HCT116 (cell line): ENCODE data around the gene CACNA1G. TPM values are rescaled to one million over a fixed set of nuclear protein-coding genes. Genes with fewer than 3 reads are reported as not detected.

Experiments used
- ATAC-seq: fragments of 200-7000 bp; cut with Tn5 transposase; 2 replicates; pipeline ENCODE4 v1.9.1; 2020; ENCODE audit warnings: mild to moderate bottlenecking, moderate library complexity
- BruUV-seq: library from RNA; stranded (reverse); fragments of 400-500 nt; replicated peaks from 2 replicates; lab custom pipeline; 2021; lab: Mats Ljungman, UMichigan
- CTCF ChIA-PET: fragments of 300-600 bp; sonication (Branson Sonifier 250); formaldehyde crosslinking; loops from one replicate; lab custom pipeline; 2021; ENCODE audit warnings: antibody characterized with exemption; lab: Charles Lee
- POLR2A ChIA-PET: fragments of 300-600, 350-600 bp; sonication (Branson Sonifier 250); formaldehyde crosslinking; loops from one replicate; lab custom pipeline; 2021; ENCODE audit warnings: antibody characterized with exemption; lab: Charles Lee
- RAD21 ChIA-PET, 2 experiments: fragments of 300-600 bp; sonication (Branson Sonifier 250); formaldehyde crosslinking; loops; one replicate each; lab custom pipeline; 2023; ENCODE audit warnings: low total read pairs in 2 of 2; ENCODE audit not compliant: uncharacterized antibody in 2 of 2, unreplicated experiment in 2 of 2, low non-redundant PET in 1 of 2; lab: Charles Lee
- DNase-seq: peaks from one replicate; pipeline ENCODE4 v3.0.0-alpha.2; 2010; ENCODE audit warnings: low read depth, low spot score
- H2AFZ ChIP-seq: fragments of 200-600 bp; shearing (Covaris generic), sonication (generic); 2 replicates; pipeline ENCODE4 v1.6.1; 2017; ENCODE audit warnings: low read depth, mixed run types, mixed read lengths, antibody characterized with exemption, low read length; ENCODE audit not compliant: poor library complexity, severe bottlenecking
- H3K27ac ChIP-seq: 2 replicates; pipeline ENCODE4 v1.5.1; 2012; ENCODE audit warnings: low read depth, low read length
- H3K27me3 ChIP-seq: fragments of 200-600 bp; sonication (generic); 2 replicates; pipeline ENCODE4 v1.6.1; 2016; ENCODE audit warnings: mixed run types, low read length, mixed read lengths; ENCODE audit not compliant: insufficient read depth
- H3K36me3 ChIP-seq, 2 experiments: fragments of 200-500 bp in 1 of 2; fragments of 200-600 bp in 1 of 2; sonication (Bioruptor generic) in 1 of 2; sonication (generic) in 1 of 2; 2 replicates each; pipeline versions ENCODE4 v1.5.1 to v1.6.1; 2014 to 2016; ENCODE audit warnings: low read length in 2 of 2, inconsistent platforms in 1 of 2, mixed read lengths in 1 of 2, mixed run types in 1 of 2; ENCODE audit not compliant: insufficient read depth in 2 of 2, control insufficient read depth in 1 of 2
- H3K4me1 ChIP-seq, 2 experiments: fragments of 200-600 bp in 1 of 2; sonication (generic) in 1 of 2; 2 replicates each; pipeline versions ENCODE4 v1.5.1 to v1.6.1; 2012 to 2017; ENCODE audit warnings: low read length in 2 of 2, inconsistent platforms in 1 of 2, mild to moderate bottlenecking in 1 of 2, mixed read lengths in 1 of 2, mixed run types in 1 of 2, moderate library complexity in 1 of 2; ENCODE audit not compliant: insufficient read depth in 2 of 2, control insufficient read depth in 1 of 2
- H3K4me2 ChIP-seq: fragments of 200-600 bp; sonication (generic); 2 replicates; pipeline ENCODE4 v1.6.1; 2017; ENCODE audit warnings: mixed run types, low read length, mixed read lengths
- H3K4me3 ChIP-seq, 2 experiments: fragments of 200-600 bp in 1 of 2; sonication (generic) in 1 of 2; replicated peaks in 1 of 2; 2 replicates each; pipeline ENCODE4 v1.5.1; 2011 to 2016; ENCODE audit warnings: low read length in 2 of 2, control low read depth in 1 of 2, low read depth in 1 of 2, mild to moderate bottlenecking in 1 of 2, mixed read lengths in 1 of 2, mixed run types in 1 of 2
- H3K79me2 ChIP-seq: fragments of 200-600 bp; sonication (generic); 2 replicates; pipeline ENCODE4 v1.6.1; 2017; ENCODE audit warnings: mild to moderate bottlenecking, mixed run types, low read length, moderate library complexity, mixed read lengths; ENCODE audit not compliant: insufficient read depth
- H3K9ac ChIP-seq: fragments of 200-600 bp; sonication (generic); 2 replicates; pipeline ENCODE4 v1.6.1; 2016; ENCODE audit warnings: low read length, mixed read lengths
- H3K9me2 ChIP-seq: fragments of 200-600 bp; sonication (generic), shearing (Covaris generic); 2 replicates; pipeline ENCODE4 v1.6.1; 2017; ENCODE audit warnings: mixed run types, mild to moderate bottlenecking, moderate library complexity; ENCODE audit not compliant: insufficient read depth
- H3K9me3 ChIP-seq, 2 experiments: fragments of 200-500 bp in 1 of 2; fragments of 200-600 bp in 1 of 2; sonication (Bioruptor generic) in 1 of 2; sonication (generic) in 1 of 2; 2 replicates each; pipeline ENCODE4 v1.6.1; 2014 to 2017; ENCODE audit warnings: low read length in 2 of 2, mixed read lengths in 2 of 2, inconsistent platforms in 1 of 2, low read depth in 1 of 2, mild to moderate bottlenecking in 1 of 2, mixed run types in 1 of 2, moderate library complexity in 1 of 2; ENCODE audit not compliant: control insufficient read depth in 1 of 2, insufficient read depth in 1 of 2
- H4K20me1 ChIP-seq: fragments of 200-600 bp; sonication (generic), shearing (Covaris generic); 2 replicates; pipeline ENCODE4 v1.6.1; 2017; ENCODE audit warnings: mixed run types, mild to moderate bottlenecking, moderate library complexity; ENCODE audit not compliant: insufficient read depth
- CBX3 ChIP-seq: IDR thresholded peaks from 2 replicates; pipeline ENCODE4 v1.6.1; 2012; ENCODE audit warnings: low read depth
- CEBPB ChIP-seq: IDR thresholded peaks from 2 replicates; pipeline ENCODE4 v1.6.1; 2012; ENCODE audit warnings: low read depth
- ELF1 ChIP-seq: IDR thresholded peaks from 2 replicates; pipeline ENCODE4 v1.6.1; 2012; ENCODE audit warnings: low read depth, borderline replicate concordance
- EZH2 ChIP-seq: fragments of 200-600 bp; sonication (generic); IDR thresholded peaks from 2 replicates; pipeline ENCODE4 v1.6.1; 2017; ENCODE audit warnings: antibody characterized with exemption, mixed run types
- FOSL1 ChIP-seq: IDR thresholded peaks from 2 replicates; pipeline ENCODE4 v1.6.1; 2012; ENCODE audit warnings: low read depth
- POLR2A ChIP-seq: IDR thresholded peaks from 2 replicates; pipeline ENCODE4 v1.7.0; 2011; ENCODE audit warnings: borderline replicate concordance; ENCODE audit not compliant: insufficient read depth, insufficient read length; ENCODE audit errors: extremely low read depth
- POLR2AphosphoS5 ChIP-seq: IDR thresholded peaks from 2 replicates; pipeline ENCODE4 v1.6.1; 2011; ENCODE audit warnings: mild to moderate bottlenecking, low read depth, low read length, moderate library complexity
- SIN3A ChIP-seq: IDR thresholded peaks from 2 replicates; pipeline ENCODE4 v1.6.1; 2012; ENCODE audit warnings: low read depth
- SP1 ChIP-seq: IDR thresholded peaks from 2 replicates; pipeline ENCODE4 v1.6.1; 2012; ENCODE audit warnings: low read depth
- SRF ChIP-seq: IDR thresholded peaks from 2 replicates; pipeline ENCODE4 v1.6.1; 2012; ENCODE audit warnings: low read depth
- ZNF274 ChIP-seq: fragments of 200-500 bp; sonication (Bioruptor generic); IDR thresholded peaks from 2 replicates; pipeline ENCODE4 v1.6.1; 2014; ENCODE audit warnings: mild to moderate bottlenecking, low read depth, low read length, inconsistent platforms
- intact Hi-C: fragments of 100-400 bp; cut with micrococcal nuclease; formaldehyde crosslinking; loops from 2 replicates; pipeline ENCODE4 v1.10.0; 2022
- total RNA-seq: library from RNA; stranded (reverse); gene quantifications from one replicate; pipeline ENCODE4 v1.2.1, GENCODE V29; 2021; ENCODE audit not compliant: unreplicated experiment
- TF ChIP-seq, protein P1 (sequence below): IDR thresholded peaks from 2 replicates; pipeline ENCODE4 v1.6.1; 2012
- TF ChIP-seq, protein P2 (sequence below): IDR thresholded peaks from 2 replicates; pipeline ENCODE4 v1.6.1; 2011; ENCODE audit warnings: mild to moderate bottlenecking, low read length, moderate library complexity; ENCODE audit not compliant: insufficient replicate concordance; ENCODE audit errors: extremely low read depth
- TF ChIP-seq, protein P3 (sequence below): IDR thresholded peaks from 2 replicates; pipeline ENCODE4 v1.6.1; 2012
- TF ChIP-seq, protein P4 (sequence below): IDR thresholded peaks from 2 replicates; pipeline ENCODE4 v1.6.1; 2012; ENCODE audit warnings: low read depth

CACNA1G gene
- total RNA-seq, 1 experiment from 2014 or later = 3.4 TPM

DNA sequence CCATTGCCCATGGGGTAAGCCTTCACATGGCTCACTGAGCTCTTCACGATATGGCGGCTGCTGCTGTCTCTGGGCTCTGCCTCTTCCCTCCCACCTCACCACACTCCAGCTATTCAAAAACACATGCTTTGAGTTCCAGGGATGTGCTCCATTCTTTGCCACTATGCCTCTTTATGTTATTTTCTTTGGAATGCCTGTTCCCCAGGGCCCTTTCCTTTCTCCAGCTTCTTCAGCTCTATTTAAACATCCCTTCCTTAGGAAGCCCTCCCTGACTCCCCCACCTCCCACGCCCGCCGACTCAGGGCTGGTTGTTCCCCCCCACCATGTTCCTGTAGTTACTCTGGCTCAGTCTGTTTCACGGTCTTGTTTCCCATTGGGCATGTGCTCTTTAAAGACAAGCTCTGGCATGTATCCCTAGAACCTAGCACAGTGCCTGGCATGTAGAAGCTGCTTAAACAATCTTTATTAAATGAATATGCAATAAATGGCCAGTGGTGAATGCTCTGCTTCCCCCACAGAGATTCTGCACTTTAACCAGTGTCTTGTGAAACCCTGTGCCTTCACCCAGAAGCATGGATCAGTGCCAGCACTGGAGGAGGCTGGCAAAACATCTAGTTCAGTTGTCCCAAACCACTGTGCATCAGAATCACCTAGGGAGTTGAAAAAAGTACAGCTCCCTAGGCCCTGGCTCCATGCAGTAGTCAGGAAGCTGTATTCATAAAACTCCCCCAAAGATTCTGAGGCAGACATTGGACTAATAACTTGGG, 45.4 kb upstream of the CACNA1G start:
- Histone ChIP-seq H3K79me2 (no peaks in the 10 kb centered on the region), H3K4me3 (no peak overlapping the region), H3K36me3 (no peaks in the 10 kb centered on the region), H3K9ac (no peak overlapping the region), H3K9me2 (no peaks in the 10 kb centered on the region), H2AFZ (no peak overlapping the region), H3K4me2 (no peak overlapping the region), H3K27me3 (no peaks in the 10 kb centered on the region), H3K4me1 (peaks cover 0 to 17% of the 10 kb centered on the region in 2 experiments; a peak in 2 of 4 replicates), H3K9me3 (no peaks in the 10 kb centered on the region), H4K20me1 (no peaks in the 10 kb centered on the region), H3K27ac (no peak overlapping the region)
- ATAC-seq (no peak), DNase-seq (no peak)
- ChIA-PET CTCF (interaction anchor here (0.6 to 1.8 kb wide), 2 partner anchors 14 to 36 kb away, joined by 3 to 12 read pairs; no protein-coding TSS in a partner anchor), POLR2A (interaction anchor here (0.9 kb wide), 1 partner anchor 15 kb away, joined by 3 read pairs; no protein-coding TSS in a partner anchor), RAD21 (no interaction called here)
- TF ChIP-seq SRF (no peak), POLR2AphosphoS5 (no peak), CBX3 (no peak), POLR2A (no peak), SIN3A (no peak), SP1 (no peak), ELF1 (no peak), FOSL1 (no peak), ZNF274 (no peak), CEBPB (no peak), EZH2 (no peak)
- TF ChIP-seq, protein P1, sequence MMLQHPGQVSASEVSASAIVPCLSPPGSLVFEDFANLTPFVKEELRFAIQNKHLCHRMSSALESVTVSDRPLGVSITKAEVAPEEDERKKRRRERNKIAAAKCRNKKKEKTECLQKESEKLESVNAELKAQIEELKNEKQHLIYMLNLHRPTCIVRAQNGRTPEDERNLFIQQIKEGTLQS = no peak
- TF ChIP-seq, protein P2, sequence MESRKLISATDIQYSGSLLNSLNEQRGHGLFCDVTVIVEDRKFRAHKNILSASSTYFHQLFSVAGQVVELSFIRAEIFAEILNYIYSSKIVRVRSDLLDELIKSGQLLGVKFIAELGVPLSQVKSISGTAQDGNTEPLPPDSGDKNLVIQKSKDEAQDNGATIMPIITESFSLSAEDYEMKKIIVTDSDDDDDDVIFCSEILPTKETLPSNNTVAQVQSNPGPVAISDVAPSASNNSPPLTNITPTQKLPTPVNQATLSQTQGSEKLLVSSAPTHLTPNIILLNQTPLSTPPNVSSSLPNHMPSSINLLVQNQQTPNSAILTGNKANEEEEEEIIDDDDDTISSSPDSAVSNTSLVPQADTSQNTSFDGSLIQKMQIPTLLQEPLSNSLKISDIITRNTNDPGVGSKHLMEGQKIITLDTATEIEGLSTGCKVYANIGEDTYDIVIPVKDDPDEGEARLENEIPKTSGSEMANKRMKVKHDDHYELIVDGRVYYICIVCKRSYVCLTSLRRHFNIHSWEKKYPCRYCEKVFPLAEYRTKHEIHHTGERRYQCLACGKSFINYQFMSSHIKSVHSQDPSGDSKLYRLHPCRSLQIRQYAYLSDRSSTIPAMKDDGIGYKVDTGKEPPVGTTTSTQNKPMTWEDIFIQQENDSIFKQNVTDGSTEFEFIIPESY = no peak
- TF ChIP-seq, protein P3, sequence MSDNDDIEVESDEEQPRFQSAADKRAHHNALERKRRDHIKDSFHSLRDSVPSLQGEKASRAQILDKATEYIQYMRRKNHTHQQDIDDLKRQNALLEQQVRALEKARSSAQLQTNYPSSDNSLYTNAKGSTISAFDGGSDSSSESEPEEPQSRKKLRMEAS = no peak; the same call in 1 of the 2 replicates
- TF ChIP-seq, protein P4, sequence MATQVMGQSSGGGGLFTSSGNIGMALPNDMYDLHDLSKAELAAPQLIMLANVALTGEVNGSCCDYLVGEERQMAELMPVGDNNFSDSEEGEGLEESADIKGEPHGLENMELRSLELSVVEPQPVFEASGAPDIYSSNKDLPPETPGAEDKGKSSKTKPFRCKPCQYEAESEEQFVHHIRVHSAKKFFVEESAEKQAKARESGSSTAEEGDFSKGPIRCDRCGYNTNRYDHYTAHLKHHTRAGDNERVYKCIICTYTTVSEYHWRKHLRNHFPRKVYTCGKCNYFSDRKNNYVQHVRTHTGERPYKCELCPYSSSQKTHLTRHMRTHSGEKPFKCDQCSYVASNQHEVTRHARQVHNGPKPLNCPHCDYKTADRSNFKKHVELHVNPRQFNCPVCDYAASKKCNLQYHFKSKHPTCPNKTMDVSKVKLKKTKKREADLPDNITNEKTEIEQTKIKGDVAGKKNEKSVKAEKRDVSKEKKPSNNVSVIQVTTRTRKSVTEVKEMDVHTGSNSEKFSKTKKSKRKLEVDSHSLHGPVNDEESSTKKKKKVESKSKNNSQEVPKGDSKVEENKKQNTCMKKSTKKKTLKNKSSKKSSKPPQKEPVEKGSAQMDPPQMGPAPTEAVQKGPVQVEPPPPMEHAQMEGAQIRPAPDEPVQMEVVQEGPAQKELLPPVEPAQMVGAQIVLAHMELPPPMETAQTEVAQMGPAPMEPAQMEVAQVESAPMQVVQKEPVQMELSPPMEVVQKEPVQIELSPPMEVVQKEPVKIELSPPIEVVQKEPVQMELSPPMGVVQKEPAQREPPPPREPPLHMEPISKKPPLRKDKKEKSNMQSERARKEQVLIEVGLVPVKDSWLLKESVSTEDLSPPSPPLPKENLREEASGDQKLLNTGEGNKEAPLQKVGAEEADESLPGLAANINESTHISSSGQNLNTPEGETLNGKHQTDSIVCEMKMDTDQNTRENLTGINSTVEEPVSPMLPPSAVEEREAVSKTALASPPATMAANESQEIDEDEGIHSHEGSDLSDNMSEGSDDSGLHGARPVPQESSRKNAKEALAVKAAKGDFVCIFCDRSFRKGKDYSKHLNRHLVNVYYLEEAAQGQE = no peak
- BruUV-seq = no TSS peak
- intact Hi-C loops = no loop called here
